Left forelimb (tissue), 1 donor: ENCODE data around the gene GPX4.

Source experiments
- DNase-seq: peaks from one replicate; pipeline ENCODE4 v3.0.0-alpha.2; 2018; ENCODE audit warnings: low spot score

The GPX4 gene

DNA sequence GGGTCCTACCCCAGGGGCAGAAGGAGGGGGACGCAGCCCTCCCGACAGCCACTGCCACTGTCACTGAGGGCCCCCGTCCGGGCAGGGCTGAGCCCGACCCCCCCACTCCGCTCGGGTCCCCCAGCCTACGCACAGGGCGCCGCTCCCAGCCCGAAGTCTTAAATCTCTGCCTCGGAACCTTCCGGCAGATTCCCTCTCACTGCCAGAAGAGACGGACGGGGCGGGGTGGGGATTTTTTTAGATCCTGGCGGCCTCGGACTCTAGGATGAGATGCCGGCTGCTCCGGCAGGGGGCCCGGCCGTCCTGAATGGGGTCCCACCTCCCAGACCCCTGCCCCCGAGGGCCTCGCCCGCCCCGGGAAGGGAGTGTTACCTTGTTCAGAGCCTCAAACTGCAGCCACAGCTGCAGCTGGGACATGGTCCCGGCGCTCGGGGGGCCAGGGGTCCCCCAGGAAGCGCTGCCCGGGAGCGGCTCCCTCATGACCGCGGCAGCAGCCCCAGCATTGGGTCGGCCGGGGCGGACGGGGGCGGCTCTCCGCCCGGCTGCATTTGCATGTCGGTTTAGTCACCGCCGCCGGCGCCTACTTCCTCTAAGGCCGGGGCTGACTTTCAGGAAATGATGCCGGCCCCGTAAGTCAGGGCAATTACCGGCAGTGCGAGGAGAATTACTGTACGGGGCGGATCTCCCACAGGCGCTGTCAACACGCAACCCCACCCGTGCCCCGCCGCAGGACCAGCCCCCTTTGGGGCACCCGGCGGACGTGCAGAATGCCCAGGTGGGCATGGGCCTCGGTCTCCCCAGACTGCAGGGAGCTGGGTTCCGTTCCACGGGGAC, 28.1 kb downstream of the GPX4 start:
- DNase-seq, result peak; percentile 85

DNA sequence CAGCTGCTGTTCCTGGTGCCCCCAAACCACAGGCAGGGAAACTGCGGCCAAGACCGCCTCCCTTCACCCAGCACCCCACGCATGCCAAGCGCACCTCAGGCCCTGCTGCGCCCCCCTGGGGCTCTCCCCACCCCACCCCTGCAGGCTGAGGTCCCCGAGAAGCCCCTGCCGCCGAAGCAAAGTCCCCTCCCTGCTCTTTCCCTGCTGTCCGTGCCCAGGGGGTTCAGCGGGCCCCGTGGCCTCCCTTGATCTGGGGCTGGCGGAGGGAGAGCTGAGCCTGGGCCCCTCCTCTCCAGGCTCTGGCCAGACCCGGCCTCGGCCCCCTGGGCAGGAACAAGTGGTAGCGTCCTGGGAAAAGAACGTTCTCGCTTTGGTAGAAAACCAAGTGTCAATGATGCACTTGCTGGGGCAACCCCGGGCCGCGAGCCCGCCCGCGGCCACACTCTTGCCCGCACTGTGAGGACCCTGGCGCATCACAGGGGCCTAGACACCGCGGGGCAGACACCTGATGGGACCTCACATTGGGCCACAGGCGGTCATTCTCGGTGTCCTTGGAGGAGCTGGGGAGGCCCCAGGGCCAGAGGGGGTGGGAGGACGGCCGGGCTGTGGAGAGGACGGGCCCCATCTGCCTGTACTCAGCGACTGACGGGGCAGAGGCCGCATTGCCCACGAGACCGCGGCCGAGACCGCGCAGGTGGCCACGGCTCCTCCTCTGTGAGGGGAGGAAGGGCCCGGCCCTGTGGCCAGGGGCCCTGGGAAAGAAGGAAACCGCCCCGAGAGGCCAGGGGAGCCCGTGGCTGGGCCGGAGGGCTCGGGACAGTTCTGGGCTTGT, 29.0 kb downstream of the GPX4 start:
- no peak for DNase-seq

DNA sequence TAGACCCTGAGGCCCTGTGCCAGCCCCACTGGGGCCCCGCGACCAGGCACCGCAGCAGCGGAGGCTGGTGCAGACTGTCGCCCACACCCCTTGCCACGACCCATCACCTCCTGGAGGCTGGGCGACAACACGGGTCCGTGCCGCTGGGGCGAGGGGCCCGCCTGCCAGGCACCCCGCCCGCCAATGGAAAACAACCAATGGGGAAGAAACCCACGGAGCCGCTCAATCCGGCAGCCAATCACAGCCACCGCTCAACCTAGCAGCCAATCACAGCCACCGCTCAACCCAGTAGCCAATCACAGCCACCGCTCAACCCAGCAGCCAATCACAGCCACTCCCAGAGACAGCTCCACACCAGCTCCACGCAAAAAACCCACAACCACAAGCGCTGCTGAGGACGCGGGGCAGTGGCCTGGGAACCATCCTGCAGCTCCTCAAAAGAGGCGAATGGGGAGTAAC, 29.7 kb downstream of the GPX4 start:
- no peak for DNase-seq

DNA sequence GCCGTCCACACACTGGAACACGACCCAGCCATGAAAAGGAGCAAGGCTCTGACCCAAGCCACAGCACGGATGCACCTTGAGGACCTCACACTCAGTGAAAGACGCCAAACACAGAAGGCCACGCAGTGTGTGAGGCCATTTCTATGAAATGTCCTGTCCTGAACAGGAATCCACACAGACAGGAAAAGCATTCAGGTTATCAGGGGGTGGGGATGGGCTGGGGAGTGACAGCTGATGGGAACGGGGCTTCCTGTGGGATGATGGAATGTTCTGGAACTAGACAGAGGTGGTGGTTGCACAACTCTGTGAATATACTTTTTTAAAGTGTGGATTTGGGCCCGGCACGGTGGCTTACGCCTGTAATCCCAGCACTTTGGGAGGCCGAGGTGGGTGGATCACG, 30.6 kb downstream of the GPX4 start:
- DNase-seq, result no peak

DNA sequence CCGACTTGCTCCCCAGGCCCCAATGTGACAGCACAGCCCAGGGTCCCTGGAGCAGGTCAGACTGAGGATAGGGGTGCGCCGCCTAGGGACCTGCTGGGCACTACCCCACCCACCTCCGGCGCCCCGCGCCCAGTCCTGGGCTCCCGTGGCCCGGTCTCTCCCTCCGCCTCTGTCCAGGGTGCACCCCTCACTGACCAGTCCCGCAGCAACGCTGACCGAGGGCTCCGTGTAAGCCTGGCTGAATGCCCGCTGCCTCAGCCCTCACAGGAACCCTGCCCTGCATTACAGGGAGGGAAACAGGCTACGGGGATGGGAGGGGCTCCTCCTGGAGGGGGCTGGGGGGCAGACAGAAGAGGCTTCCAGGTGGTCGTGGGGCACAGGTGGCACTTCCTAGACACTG, 31.7 kb downstream of the GPX4 start:
- no peak for DNase-seq

DNA sequence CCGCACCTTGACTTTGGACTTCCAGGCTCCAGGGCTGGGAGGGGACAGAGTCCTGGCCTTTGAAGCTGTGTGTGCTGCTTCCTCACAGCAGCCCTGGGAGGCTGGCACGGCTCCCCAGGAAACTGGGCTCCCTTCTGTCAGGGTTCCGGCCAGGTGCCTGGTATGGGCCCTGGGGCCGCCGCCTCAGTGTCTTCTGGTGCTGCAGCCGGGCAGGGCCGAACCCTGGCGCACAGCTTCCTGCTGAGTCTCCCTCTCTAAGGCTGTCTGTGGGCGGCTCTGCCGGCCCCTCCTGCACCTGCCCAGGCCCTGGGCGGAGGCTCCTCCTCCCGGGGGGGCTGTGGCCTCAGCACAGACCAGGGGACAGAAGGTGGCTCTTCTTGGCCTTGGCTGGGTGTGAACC, 32.4 kb downstream of the GPX4 start:
- DNase-seq, result no peak

DNA sequence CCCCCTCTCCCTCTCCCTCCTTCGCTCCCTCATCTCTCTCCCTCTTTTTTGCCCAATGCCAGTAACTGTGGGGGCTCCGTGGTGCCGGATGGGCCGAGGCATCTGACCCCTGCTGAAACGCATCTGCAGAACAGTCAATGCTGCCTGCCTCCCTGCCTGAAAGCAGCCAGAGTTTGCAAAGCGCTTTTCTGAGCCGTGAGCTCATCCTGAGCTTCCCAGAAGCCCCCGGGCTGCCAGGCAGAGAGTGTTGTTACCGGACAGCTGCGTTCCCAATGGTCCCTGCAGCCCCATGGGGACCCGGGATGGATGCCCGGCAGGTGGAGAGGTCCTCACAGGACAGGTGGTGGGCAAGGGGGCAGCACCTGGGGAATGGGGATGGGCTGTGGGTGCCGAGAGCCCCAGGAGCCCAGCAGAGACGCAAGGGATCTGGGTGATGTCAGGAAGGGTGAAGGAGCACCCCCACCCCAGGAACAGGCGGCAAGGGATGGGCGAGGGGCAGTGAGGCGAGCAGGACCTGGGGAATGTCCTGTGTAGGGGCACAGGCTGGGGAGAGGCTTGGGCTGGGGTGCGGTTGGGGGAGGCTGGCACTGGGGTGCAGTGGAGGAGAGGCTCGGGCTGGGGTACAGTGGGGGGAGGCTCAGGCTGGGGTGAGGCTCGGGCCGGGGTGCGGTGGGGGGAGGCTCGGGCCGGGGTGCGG, 33.0 kb downstream of the GPX4 start:
- DNase-seq, result no peak

DNA sequence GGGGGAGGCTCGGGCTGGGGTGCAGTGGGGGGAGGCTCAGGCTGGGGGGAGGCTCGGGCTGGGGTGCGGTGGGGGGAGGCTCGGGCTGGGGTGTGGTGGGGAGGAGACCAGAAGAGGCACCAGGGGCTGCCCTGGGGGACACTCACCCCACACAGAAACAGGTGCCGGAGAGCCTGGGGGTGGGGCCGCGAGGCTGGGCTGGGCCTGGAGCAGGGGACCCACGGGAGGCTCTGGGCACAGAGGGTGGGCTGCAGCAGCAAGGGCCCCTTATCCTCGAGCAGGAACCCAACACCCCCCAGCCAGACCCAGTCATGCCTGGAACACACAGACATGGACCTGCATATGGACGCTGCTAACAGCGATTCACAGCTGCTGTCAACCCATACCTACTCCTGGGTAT, 34.3 kb downstream of the GPX4 start:
- no peak for DNase-seq

DNA sequence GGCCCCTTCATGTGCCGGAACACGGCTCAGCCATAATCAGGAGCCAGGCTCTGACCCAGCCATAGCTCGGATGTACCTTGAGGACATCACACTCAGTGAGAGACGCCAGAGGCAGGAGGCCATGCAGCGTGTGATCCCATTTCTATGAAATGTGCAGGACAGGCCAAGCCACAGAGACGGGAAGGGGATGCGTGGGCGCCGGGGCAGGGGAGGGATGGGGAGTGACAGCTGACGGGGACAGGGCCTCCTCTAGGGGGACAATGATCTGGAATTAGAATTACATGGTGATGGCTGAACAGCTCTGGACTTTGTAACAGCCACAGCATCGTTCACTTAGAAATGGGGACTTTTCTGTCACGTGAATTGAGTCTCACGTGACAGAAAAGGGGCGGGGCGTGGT, 35.3 kb downstream of the GPX4 start:
- DNase-seq, result no peak

DNA sequence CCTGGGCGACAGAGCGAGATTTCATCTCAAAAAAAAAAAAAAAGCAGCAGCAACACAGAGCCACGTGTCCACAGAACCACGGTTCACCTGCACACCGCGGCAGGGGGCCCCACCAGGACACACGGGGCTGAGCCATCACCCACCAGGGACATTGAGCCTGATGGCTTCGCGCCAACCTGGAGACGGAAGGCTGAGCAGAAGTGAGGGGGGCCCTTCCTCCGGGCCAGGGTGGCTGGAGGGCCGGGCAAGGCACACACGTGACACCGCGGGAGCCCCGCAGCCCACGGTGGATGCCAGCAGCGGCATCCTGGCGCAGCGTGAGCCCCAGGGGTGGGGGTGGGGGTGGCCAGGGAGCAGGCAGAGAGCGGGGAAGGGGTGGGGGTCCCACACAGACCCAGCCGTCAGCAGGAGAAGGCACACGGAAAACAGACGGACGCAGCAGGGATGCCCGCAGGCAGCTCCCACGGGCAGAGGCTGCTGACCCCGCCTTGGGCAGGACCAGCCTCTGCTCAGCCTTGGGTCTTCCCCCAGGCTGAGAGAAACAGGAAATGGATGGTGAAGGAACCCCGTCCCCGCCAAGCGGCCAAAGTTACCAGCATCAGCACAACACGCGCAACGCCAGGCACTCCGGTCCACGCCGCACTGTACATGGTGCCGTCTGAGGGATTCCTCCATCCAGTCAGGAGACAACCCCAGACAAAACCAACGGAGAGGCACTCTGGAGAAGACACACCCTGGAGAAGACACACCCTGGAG, 36.7 kb downstream of the GPX4 start:
- DNase-seq, result no peak

DNA sequence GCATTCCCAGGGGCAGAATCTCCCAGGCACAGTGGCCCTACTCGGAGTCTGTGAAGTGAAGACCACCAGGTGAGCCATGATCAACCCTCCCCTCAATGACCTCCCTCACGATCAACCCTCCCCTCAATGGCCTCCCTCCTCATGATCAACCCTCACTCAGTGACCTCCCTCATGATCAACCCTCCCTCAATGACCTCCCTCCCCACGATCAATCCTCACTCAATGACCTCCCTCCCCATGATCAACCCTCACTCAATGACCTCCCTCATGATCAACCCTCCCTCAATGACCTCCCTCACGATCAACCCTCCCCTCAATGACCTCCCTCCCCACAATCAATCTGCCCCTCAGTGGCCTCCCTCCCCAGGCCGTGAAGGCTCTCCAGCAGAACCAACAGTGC, 38.1 kb downstream of the GPX4 start:
- DNase-seq, result no peak

DNA sequence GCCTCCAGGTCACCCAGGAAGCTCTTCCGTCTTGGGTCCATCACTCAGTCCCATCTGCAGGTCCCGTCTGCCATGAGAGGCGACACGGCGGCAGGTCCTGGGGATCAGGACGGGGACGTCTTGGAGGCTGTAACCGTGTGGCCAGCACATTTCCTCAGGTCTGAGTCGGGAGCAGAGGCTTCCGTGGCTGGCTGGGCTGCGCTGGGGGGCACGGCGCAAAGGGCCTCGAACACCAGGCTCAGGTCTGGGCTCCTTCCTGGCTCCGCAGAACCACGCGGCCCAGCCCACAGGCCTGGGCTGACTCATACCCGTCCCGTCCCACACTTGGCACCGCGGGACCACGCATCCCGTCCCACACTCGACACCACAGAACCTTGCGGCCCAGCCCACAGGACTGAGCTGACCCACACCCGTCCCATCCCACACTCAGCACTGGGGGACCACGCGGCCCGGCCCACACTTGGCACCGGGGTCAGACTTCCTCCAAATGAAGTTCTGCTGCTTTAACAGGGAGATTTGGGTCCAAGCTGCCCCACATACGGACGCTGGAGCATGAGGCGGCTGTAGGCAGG, 40.1 kb downstream of the GPX4 start:
- DNase-seq, result no peak

DNA sequence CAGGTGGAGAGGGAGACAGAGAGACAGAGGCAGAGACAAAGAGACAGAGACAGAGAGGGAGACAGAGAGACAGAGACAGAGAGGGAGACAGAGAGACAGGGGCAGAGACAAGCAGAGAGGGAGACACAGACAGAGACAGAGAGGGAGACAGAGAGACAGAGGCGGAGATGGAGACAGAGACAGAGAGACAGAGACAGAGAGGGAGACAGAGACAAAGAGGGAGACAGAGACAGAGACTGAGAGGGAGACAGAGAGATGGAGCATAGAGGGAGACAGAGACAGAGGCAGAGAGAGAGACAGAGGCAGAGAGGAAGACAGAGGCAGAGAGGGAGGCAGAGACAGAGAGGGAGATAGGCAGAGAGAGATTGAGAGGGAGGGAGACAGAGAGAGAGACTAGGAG, 40.9 kb downstream of the GPX4 start:
- DNase-seq, result no peak

DNA sequence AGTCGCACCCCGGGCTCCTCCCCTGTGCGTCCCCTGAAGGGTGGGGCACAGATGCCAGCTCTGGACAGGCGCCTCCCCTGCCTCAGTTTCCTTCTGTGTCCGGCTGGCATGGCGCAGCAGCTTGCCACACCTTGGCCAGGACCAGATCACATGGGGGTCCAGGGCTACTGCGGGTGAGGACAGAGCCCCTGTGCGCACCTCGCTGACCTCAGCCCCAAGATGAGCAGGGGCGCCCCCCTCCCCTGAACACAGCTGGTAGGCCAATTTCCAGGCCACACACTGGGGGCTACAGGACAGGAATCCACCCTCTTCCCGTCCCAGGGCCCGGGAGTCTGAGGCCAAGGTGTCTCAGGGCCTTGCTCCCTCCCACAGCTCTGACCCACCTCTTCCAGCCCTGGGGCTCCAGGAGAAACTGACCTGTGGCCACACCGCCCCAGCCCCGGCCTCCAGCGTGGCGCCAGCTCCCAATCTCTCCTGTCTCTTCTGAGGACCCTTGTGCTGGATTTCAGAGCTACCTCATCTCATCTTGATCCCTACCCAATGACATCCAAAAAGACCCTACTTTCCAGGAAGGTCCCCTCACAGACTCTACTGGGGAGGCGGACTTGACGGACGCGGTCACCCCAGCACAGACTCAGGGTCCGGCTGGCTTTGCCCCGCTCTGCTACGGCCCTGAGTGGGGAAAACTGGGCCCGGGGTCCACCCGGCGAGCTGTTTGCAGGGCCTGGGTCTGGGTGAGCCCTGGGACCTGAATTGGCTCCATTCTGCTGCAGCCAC, 42.0 kb downstream of the GPX4 start:
- DNase-seq, result no peak

DNA sequence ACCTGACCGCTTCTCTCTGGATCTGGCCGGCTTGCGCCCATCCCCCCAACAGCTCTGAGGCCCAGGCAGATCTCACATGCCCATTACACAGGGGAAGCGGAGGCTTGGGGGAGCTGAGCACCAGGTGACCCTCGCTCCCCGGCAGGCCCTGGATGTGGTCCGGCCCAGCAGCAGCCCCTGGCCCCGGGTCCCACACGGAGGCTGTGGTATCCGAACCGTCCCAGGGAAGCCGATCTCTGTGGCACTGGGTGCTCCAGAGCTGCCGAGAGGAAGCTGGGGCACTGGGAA, 42.6 kb downstream of the GPX4 start:
- DNase-seq, result no peak

DNA sequence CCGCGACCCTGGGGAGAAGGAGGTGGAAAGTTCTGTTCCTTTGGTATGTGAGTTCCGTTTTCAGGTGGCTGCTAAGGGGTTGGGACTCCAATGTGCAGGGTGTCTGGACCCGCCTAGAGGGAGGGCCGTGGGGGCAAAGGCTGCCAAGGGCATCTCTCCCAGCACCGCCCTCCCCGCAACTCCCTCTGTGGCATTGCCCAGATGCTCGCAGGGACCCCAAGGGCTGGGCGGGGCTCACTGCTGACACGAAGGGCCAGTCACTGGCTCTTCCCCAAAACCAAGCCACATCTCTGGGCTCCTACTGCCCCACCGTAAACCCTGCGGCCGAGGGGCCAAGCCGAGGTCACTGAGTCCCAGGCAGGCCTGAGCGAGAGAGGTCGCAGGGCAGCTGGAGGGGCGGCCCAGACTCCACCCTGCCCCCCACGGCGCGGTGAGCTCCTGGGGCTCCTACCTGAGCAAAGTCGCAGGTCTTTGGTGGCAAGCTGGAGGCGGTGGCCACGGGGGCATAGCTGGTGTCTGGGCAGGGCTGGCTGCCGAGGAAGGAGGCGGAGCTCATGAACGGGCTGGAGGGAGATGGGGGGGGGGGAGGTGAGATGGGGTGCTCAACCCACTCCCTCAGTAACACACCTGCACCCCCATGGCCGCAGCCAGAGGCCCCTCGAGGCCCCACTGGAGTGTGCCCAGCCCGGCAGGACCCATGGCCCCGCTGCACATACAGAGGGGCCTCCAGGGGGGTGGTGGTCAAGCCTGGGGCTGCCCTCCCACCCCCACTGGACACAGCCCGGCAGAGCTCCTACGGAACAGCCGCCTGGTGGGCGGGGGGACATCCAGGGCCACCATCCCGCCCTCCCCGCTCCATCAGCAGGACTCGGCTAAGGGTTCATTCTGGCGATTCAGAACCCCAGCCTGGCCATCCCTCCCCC, 43.3 kb downstream of the GPX4 start:
- DNase-seq, result no peak

DNA sequence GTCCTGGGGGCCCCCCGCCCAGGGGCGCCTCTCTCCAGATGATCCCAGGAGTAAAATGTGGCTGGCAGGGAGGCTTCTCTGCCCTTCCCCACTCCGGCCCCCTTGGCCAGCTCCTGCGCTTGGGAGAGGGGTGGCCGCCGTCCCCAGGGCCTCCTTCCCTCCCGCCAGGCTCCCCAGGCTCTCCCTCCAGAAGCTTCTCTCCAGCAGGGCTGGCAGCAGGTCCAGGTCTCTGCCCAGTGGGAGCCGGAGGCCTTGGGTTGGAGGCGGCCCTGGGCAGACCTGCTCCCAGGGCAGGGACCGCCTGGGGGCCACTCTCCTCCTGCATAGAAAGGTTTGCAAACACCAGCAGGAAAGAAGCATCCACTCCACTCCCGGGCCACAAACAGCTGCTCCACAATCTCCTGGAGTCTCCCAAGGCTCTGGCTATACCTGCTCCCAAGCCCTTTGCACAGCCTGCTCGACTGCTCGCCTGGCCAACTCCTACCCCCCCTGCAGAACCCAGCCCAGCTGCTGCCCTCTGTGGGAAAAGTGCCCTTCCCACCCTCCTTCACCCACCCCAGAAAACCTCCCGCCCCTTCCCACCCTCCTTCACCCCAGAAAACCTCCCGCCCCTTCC, 44.2 kb downstream of the GPX4 start:
- DNase-seq, result no peak

DNA sequence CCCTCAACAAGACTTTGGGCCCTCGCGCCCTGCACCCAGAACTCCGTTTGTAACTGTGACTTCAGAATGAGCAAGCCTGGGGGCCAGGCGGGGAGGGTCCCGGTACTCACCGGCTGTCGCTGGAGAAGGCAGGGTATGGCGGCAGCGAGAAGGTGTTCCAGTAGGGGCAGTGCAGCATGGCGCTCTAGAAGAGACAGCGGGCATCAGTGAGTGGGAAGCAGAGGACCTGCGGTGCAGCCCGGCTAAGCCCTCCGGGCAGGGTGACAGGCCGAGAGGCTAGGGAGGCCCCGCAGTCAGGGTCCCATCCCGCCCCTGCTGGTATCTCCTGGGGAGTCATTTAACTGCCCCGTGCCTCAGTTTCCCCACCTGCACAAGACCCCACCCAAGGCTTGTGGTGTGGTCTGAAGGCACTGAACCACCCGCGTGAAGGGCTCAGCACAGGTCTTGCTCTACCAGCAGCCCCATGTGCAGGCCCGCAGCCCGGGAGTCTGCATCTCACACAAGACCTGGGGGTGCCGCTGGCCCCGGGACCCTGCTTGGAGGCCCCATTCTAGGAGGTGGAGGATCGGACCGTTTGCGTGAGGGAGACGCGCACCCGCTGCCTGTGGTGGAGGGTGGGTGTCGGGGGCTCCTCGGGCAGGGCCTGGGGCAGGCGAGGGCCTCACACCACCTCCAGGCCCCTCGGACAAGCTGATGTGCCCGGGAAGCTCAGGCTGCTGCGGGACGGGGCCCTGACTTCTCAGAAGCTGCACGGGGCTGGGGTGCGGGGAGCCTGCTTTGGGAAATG, 45.7 kb downstream of the GPX4 start:
- no peak for DNase-seq
